Gastroesophageal sphincter (tissue), 3 donors: ENCODE data around the gene SPATA16.

Source experiments
- POLR2A ChIP-seq, 2 donors: fragments of 450-650 bp; IDR thresholded peaks; one replicate each; pipeline ENCODE4 v1.6.1; 2017; ENCODE audit warnings: antibody characterized with exemption in 2 of 2, mild to moderate bottlenecking in 2 of 2, moderate library complexity in 1 of 2
- POLR2AphosphoS5 ChIP-seq: sonication (generic); formaldehyde crosslinking; IDR thresholded peaks from one replicate; pipeline ENCODE4 v1.6.1; 2017; ENCODE audit warnings: antibody characterized with exemption
- TF ChIP-seq, protein P1 (sequence below), 4 experiments: fragments of 200-600 bp in 2 of 4; fragments of 450-650 bp in 2 of 4; sonication (generic) in 1 of 4; IDR thresholded peaks; one replicate each; pipeline ENCODE4 v1.5.1; 2017 to 2019; ENCODE audit warnings: antibody characterized with exemption in 4 of 4, mild to moderate bottlenecking in 2 of 4, moderate library complexity in 2 of 4

DNA sequence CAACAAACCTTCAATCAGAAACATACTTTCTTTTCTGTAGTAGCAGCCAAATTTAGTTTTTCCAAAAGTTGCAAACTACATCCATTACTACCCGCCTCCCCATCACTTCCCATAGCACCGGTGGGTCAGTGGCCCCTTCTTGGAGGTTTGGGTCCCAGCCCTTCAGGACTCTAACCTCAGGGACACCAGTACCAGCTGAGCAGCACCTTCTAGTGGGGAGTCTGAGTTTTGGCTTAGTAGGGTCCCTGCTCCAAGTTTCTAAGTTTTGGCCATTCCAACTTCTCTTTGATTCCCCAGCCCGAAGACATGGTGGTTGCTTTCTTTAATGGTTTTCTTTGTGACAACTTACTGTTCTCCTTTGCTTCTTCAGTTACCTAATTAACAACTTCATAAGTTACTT lies 229.9 kb downstream of the SPATA16 start:
- TF ChIP-seq POLR2A (IDR thresholded peaks at IDR 0.05) (no peak), POLR2AphosphoS5 (no peak)
- TF ChIP-seq, protein P1, sequence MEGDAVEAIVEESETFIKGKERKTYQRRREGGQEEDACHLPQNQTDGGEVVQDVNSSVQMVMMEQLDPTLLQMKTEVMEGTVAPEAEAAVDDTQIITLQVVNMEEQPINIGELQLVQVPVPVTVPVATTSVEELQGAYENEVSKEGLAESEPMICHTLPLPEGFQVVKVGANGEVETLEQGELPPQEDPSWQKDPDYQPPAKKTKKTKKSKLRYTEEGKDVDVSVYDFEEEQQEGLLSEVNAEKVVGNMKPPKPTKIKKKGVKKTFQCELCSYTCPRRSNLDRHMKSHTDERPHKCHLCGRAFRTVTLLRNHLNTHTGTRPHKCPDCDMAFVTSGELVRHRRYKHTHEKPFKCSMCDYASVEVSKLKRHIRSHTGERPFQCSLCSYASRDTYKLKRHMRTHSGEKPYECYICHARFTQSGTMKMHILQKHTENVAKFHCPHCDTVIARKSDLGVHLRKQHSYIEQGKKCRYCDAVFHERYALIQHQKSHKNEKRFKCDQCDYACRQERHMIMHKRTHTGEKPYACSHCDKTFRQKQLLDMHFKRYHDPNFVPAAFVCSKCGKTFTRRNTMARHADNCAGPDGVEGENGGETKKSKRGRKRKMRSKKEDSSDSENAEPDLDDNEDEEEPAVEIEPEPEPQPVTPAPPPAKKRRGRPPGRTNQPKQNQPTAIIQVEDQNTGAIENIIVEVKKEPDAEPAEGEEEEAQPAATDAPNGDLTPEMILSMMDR (IDR thresholded peaks at IDR 0.05), result no peak
